ENCODE measurements around the gene KCNMB4.
"Not testable (repeated sequence)": the region's sequence is repeated elsewhere in the genome, so short reads cannot be mapped to it uniquely, and the experiment has no call there.

The KCNMB4 gene

DNA sequence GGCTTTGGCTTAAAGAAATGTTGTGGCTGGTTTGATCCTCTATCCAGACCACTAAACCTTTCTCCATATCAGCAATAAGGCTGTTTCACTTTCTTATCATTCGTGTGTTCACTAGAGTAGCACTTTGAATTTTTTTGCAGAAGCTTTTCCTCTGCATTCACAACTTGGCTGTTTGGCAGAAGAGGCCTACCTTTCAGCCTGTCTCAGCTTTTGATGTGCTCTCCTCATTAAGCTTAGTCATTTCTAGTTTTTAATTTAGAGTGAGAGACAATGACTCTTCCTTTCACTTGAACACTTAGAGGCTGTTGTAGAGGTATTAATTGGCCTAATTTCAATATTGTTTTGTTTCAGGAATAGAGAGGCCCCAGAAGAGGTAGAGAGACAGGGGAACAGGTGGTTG, 13.8 kb downstream of the KCNMB4 start:
- DNase-seq, result no peak

- DNase-seq, result no peak
Observed at GRCh38 chr12:70383484-70383883, 17.4 kb downstream of the KCNMB4 start.

GRCh38 chr12:70383886-70384285, 17.8 kb downstream of the KCNMB4 start:
- no peak for DNase-seq

DNA sequence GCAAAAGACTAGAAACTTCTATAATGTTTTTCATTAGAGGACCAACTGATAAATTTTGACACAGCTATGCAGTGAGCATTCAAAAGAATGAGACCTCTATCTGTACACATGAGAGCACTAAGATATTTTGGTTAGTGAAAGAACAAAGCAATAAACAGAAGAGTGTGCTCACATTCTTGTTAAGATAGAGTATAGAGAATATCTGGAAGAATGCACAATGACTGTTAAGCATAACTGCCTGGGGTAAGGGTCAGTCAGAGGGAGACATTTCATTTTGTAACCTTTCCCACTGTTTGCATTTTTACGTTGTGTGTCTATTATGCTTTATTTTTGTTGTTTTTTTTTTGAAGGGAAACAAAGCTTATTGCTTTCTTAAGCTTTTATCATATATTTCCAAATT, 20.7 kb downstream of the KCNMB4 start:
- DNase-seq, result no peak

- DNase-seq, result no peak
Observed at GRCh38 chr12:70389678-70390077, 23.6 kb downstream of the KCNMB4 start.

DNA sequence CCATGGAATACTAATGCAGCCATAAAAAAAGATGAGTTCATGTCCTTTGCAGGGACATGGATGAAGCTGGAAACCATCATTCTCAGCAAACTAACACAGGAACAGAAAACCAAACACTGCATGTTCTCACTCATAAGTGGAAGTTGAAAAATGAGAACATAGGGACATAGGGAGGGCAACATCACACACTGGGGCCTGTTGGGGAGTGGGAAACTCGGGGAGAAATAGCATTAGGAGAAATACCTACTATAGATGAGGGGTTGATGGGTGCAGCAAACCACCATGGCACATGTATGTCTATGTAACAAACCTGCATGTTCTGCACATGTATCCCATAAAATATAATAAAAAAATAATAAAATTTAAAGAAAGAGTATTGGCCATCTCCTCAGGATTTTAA, 26.5 kb downstream of the KCNMB4 start:
- DNase-seq, result not testable (repeated sequence)

DNA sequence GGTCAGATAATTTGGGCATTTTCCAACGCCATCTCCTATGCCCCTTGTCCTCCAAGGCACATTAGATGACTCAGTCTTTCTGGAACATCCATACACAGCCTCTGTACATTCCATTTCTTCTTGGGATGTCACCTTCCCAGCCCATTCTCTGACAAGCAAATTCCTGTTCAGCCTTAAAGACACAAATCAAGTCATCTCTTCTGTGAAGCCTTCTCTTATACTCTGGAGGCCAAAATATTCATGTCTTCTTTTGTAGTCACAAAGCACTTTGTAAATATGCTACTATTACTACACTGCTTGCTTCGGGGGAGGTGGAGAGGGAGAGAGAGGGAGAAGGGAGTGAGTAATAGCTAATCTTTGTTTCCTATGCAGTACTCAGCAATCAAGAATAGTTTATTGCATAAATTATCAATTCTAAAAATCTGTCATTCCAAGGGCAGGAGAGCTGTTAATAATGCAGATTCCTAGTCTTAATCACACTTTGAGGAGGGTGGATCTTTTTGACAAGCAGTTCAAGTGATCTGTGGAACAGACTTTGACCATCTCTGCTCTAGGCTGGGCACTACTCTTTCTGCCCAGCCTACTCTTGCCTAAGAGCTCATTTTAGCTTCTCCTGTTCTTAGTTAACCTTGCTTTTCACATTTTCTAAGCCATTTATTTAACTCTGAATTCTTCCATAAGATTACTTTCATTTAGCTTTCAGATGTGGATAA, 27.9 kb downstream of the KCNMB4 start:
- DNase-seq, result no peak

DNA sequence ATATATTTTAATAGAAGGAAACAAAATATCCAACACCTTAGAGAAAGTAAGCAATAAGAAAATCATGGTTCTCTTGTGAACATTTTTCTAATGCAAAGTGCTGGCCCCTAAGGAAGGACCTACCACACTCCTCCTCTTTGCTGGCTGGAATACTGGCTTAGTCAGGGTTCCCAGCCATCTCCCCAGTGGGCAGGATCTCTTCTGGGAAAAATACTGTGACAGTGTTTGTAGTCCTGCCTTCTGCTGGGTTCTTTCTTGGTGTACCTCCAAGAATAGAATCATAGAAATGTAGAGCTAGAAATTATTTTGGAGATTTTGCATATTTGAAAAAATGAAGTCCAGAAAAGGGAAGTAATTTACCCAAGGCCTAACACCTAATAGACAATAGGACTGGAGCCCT, 31.9 kb downstream of the KCNMB4 start:
- no peak for DNase-seq

DNA sequence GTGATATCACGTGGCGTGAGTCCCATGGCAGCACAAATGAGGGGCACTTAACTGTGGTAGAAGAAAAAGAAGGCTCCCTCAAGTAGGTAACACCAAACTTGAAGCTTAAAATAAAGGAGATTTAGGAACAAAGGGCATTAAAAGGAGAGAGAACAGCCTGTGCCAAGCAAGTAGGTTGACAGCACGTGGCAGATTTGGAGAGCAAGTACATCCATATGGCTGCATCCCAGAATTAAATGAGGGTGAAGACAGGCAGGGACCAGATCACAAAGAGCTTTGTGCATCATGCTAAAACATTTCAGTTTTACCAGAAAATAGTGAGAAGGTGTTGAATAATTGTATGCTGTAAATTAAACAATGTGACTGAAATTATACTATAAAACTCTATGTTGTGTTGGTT, 32.8 kb downstream of the KCNMB4 start:
- DNase-seq, result no peak

- DNase-seq, result no peak
Observed at GRCh38 chr12:70399311-70399710, 33.2 kb downstream of the KCNMB4 start.

DNA sequence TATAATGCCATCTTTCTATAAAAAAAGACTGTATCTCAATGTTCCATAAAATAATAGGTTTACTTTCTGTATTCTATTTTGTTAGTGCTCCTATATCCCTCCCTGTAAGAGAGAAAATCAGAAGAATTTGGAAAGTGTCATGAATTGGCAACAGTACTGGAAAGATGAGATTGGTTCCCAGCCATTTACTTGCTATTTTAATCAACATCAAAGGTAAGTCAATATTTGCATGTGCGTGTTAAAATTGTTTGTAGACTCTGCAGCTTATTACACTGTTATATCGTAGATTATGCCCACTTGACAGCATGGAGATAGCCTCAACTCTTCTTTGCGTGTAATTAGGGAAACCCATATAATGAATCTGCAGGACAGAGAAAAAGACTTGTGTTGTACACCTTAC, 34.0 kb downstream of the KCNMB4 start:
- DNase-seq, result no peak

- DNase-seq, result no peak
Observed at GRCh38 chr12:70402597-70402996, 36.5 kb downstream of the KCNMB4 start.

- no peak for DNase-seq
Observed at GRCh38 chr12:70403826-70404225, 37.7 kb downstream of the KCNMB4 start.

- DNase-seq, result no peak
Observed at GRCh38 chr12:70408004-70408790, 42.1 kb downstream of the KCNMB4 start.

- DNase-seq, result no peak
Observed at GRCh38 chr12:70415987-70416386, 49.9 kb downstream of the KCNMB4 start.

DNA sequence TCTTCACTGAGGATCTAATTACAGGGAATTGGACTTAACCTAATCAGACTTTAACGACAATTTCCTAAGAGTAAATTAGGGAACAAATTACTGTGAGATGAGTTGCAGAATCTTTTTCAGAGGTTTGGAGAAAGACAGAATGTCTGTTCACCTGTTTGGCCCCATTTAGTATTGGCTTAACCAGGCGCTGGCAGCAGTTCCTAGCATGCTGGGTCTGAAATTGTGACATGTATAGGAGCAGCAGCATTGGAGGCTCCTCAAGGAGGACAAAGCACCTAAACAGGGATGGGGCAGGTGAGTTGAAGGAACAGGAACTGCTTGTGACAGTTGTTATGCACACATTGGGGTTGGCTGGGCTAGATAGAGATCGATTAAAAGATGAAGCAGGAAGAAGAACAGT, 51.0 kb downstream of the KCNMB4 start:
- DNase-seq, result no peak

GRCh38 chr12:70418101-70418500, 52.0 kb downstream of the KCNMB4 start:
- no peak for DNase-seq

DNA sequence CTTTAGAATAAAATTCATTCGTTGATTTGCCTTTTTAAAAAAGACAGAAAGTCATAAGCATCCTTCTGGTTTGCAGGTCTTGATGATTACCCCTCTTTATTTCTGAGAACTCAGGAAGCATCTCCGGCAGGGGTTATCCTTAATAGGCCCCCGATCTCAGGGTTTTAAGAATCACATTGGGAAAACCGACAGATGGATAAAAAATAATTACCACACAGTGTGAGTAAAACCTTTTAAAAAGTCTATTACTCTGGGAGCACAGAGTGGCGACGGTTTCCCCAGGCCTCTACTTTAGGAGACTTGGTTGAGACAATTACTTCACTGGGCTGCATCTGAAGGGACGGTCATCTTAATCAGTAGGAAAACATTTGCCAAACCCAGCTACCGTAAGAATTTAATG, 56.5 kb downstream of the KCNMB4 start:
- DNase-seq, result no peak

GRCh38 chr12:70426620-70427019, 60.5 kb downstream of the KCNMB4 start:
- DNase-seq, result no peak

DNA sequence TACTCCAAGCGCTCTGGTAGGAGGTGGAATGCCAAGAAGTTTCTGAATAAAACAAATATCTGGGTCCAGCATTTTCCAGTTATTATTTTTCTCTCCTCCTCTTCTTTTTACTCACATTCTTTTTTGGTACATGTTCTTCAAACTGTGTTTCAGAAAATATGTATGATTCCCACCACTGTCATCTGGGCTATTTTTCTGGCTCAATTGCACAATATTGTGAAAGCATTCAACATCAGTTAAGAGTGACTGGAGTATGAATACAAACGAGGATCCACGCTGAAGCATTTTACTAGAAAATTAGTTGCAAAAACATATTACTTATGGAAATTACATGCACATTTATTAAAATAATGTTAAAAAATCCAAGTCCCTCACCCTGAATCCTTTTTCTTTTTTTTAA, 61.5 kb downstream of the KCNMB4 start:
- no peak for DNase-seq

DNA sequence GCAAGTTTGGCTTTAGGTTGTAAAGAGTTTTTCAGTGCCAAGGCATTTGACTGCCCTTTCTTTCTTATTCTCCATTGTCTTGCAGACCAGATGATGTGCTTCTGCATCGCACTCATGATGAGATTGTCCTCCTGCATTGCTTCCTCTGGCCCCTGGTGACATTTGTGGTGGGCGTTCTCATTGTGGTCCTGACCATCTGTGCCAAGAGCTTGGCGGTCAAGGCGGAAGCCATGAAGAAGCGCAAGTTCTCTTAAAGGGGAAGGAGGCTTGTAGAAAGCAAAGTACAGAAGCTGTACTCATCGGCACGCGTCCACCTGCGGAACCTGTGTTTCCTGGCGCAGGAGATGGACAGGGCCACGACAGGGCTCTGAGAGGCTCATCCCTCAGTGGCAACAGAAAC, 64.3 kb downstream of the KCNMB4 start:
- DNase-seq, result no peak

DNA sequence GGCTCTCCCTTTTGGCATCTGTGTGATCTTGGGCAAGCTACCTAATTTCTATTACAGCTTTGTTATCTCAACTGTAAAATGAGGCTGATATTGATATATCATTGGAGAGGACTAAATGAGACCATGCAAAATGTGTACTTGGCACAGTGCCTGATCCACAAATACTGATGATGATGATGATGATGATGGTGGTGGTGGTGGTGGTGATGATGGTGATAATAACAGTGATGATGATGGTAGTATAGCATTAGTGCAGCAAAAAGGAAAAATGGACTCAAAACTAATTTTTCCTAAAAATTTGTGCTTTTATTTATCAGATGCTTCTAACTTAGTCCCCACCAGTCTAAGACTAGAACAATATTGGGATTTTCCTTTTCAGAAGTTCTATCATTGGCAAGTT, 70.7 kb downstream of the KCNMB4 start:
- no peak for DNase-seq

- DNase-seq, result no peak
Observed at GRCh38 chr12:70443062-70443673, 77.1 kb downstream of the KCNMB4 start.

DNA sequence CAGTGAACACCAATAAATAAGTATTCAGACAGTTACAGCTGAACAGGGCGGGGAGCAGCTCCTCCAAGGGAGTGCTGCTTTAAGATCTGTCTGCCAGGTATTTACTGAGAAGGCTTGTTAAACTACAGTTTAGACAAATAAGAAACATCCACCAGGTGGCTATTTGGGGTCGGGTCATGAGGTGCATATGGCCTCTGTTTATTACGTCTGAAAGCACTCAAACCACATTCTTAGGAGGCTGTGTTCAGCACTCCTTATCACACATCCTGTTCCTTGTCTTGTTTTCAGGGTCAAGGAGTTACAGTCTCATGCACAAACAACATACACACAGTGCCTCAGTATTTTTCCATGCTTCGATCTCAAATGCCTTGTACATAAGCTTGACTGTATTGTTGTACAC, 78.8 kb downstream of the KCNMB4 start:
- no peak for DNase-seq
